Measurements from ENCODE around the gene ENTPD3.

ENTPD3 gene

GRCh38 chr3:40463579-40463978 is 76.6 kb downstream of the ENTPD3 start:
- DNase-seq = no peak

- no peak for DNase-seq
These were observed 77.5 kb downstream of the ENTPD3 start for GRCh38 chr3:40464339-40465110.

GRCh38 chr3:40465111-40465407 is 78.1 kb downstream of the ENTPD3 start:
- no peak for DNase-seq

- no peak for DNase-seq
These were observed 78.5 kb downstream of the ENTPD3 start for GRCh38 chr3:40465456-40465855.

GRCh38 chr3:40468018-40468417 is 81.0 kb downstream of the ENTPD3 start:
- no peak for DNase-seq

GRCh38 chr3:40470701-40471100 is 83.7 kb downstream of the ENTPD3 start:
- no peak for DNase-seq

GRCh38 chr3:40476478-40477470 is 89.8 kb downstream of the ENTPD3 start, which contains the start of gene ZNF619:
Gene ZNF619, plus strand, starts transcription at chr3:40477122. Its CDS starts 858 bp downstream, at chr3:40477980.
- DNase-seq = peak; percentile 42

GRCh38 chr3:40477666-40478065 is 90.7 kb downstream of the ENTPD3 start:
- DNase-seq = no peak
